PFSK-1 (cell line): ENCODE data around the gene ERBB4.

Source experiments
- FOXP2 ChIP-seq: optimal IDR thresholded peaks from 2 replicates; pipeline ENCODE3; 2011; ENCODE audit warnings: borderline replicate concordance, control low read depth, inconsistent platforms; ENCODE audit not compliant: insufficient read depth; ENCODE audit errors: extremely low read length, extremely low read depth
- POLR2AphosphoS5 ChIP-seq: IDR thresholded peaks from 2 replicates; pipeline ENCODE4 v1.6.1; 2012; ENCODE audit warnings: low read depth, mild to moderate bottlenecking, control low read depth, low read length, moderate library complexity
- SIN3A ChIP-seq: IDR thresholded peaks from 2 replicates; pipeline ENCODE4 v1.6.1; 2012; ENCODE audit warnings: mild to moderate bottlenecking, low read length, moderate library complexity, borderline replicate concordance; ENCODE audit not compliant: insufficient read depth
- TAF1 ChIP-seq: IDR thresholded peaks from 2 replicates; pipeline ENCODE4 v1.6.1; 2012; ENCODE audit warnings: low read length, control low read depth, borderline replicate concordance; ENCODE audit not compliant: insufficient read depth
- TF ChIP-seq, protein P1 (sequence below), 2 experiments: IDR thresholded peaks; 2 replicates each; pipeline versions ENCODE4 v1.6.1 to v1.8.0; 2011 to 2012; ENCODE audit warnings: low read depth in 2 of 2, low read length in 2 of 2, control low read depth in 1 of 2, inconsistent platforms in 1 of 2, mild to moderate bottlenecking in 1 of 2, moderate library complexity in 1 of 2; ENCODE audit not compliant: insufficient read depth in 1 of 2

Gene ERBB4

DNA sequence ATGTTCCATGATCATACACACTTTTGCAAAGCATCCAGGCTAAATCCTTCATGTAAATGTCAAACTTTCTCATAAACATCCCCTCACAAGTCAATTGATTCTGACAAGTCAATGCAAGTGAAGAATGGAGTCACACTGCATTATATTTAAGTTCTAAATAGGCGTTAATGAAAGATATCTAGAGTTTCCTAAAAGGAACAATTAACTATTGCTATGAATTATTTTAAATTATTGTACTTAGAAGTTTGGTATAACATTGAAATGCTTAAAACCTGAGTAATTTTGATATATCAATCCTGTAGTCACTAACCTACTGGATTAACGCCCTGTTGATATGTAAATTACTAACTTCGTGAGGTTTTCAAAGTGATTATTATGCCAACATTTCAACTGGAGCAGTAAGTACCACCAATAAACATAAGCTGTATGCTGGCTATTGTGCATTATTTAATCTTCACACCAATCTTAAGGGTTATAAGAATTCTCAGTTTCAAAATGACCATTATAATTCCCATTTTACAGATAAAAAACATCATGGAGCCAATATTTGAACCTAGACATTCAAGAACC is 884.3 kb downstream of the ERBB4 start:
- TF ChIP-seq, protein P1, sequence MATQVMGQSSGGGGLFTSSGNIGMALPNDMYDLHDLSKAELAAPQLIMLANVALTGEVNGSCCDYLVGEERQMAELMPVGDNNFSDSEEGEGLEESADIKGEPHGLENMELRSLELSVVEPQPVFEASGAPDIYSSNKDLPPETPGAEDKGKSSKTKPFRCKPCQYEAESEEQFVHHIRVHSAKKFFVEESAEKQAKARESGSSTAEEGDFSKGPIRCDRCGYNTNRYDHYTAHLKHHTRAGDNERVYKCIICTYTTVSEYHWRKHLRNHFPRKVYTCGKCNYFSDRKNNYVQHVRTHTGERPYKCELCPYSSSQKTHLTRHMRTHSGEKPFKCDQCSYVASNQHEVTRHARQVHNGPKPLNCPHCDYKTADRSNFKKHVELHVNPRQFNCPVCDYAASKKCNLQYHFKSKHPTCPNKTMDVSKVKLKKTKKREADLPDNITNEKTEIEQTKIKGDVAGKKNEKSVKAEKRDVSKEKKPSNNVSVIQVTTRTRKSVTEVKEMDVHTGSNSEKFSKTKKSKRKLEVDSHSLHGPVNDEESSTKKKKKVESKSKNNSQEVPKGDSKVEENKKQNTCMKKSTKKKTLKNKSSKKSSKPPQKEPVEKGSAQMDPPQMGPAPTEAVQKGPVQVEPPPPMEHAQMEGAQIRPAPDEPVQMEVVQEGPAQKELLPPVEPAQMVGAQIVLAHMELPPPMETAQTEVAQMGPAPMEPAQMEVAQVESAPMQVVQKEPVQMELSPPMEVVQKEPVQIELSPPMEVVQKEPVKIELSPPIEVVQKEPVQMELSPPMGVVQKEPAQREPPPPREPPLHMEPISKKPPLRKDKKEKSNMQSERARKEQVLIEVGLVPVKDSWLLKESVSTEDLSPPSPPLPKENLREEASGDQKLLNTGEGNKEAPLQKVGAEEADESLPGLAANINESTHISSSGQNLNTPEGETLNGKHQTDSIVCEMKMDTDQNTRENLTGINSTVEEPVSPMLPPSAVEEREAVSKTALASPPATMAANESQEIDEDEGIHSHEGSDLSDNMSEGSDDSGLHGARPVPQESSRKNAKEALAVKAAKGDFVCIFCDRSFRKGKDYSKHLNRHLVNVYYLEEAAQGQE (IDR thresholded peaks at IDR 0.05; ENCODE audit: insufficient read depth in 1 of 2, low read depth in 2 of 2, low read length in 2 of 2) = no peak
- TF ChIP-seq POLR2AphosphoS5 (no peak), FOXP2 (no peak), SIN3A (no peak), TAF1 (no peak)

GRCh38 chr2:211652327-211652726 is 886.3 kb downstream of the ERBB4 start:
- TF ChIP-seq SIN3A (no peak), FOXP2 (no peak), TAF1 (no peak), POLR2AphosphoS5 (no peak)
- TF ChIP-seq, protein P1 (IDR thresholded peaks at IDR 0.05; ENCODE audit: insufficient read depth in 1 of 2, low read depth in 2 of 2, low read length in 2 of 2) = no peak

DNA sequence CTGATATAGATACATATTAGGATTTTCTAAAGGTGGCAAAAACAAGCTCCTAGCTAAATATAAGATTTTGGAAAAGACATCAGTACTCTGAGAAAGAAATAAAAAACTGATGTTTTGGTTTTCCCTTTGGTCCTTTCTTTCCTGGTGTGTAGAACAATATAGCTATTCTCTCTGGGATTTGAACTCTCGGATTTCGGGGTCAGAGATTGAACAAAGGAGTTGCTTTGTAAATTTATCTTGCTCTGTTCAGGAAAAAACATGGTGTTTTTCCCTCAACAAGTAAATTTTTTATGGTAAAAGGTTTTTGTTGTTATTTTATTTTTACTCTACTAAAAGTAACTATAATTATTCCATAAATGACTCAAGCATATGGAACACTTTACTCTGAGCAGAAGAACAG is 889.3 kb downstream of the ERBB4 start:
- no peak for TF ChIP-seq FOXP2
- no peak for TF ChIP-seq POLR2AphosphoS5
- TF ChIP-seq, protein P1 (IDR thresholded peaks at IDR 0.05; ENCODE audit: insufficient read depth in 1 of 2, low read depth in 2 of 2, low read length in 2 of 2) = no peak
- TF ChIP-seq SIN3A = no peak
- TF ChIP-seq TAF1 = no peak

- no peak for TF ChIP-seq SIN3A
- no peak for TF ChIP-seq FOXP2
- no peak for TF ChIP-seq TAF1
- TF ChIP-seq, protein P1 (IDR thresholded peaks at IDR 0.05; ENCODE audit: insufficient read depth in 1 of 2, low read depth in 2 of 2, low read length in 2 of 2) = no peak
- TF ChIP-seq POLR2AphosphoS5 = no peak
Measured at GRCh38 chr2:211631503-211631902, 907.1 kb downstream of the ERBB4 start.
